ENCODE data around the gene ZNF747.
"Not testable (repeated sequence)": the region's sequence is repeated elsewhere in the genome, so short reads cannot be mapped to it uniquely, and the experiment has no call there.

Gene ZNF747

GRCh38 chr16:30557957-30558788 lies 23.5 kb upstream of the ZNF747 start, which contains the start of gene ZNF764:
TSS of gene ZNF764 (minus strand) at chr16:30558374. CDS start at chr16:30558182, 192 bp downstream.
- peak; percentile 99 for DNase-seq

- DNase-seq, result no peak
Observed at GRCh38 chr16:30557707-30557956, 23.0 kb upstream of the ZNF747 start.

- DNase-seq, result no peak
Observed at GRCh38 chr16:30556125-30556473, 21.4 kb upstream of the ZNF747 start.

GRCh38 chr16:30555315-30556124 lies 20.9 kb upstream of the ZNF747 start:
- DNase-seq, result no peak

- no peak for DNase-seq
Observed at GRCh38 chr16:30554557-30555314, 20.1 kb upstream of the ZNF747 start.

GRCh38 chr16:30553393-30553899 lies 18.8 kb upstream of the ZNF747 start:
- DNase-seq, result no peak

- DNase-seq, result no peak
Observed at GRCh38 chr16:30552956-30553355, 18.3 kb upstream of the ZNF747 start.

GRCh38 chr16:30551781-30552180 lies 17.1 kb upstream of the ZNF747 start:
- no peak for DNase-seq

- no peak for DNase-seq
Observed at GRCh38 chr16:30548416-30549253, 14.0 kb upstream of the ZNF747 start.

GRCh38 chr16:30546115-30546514 lies 11.5 kb upstream of the ZNF747 start:
- DNase-seq, result no peak

GRCh38 chr16:30543067-30543466 lies 8.4 kb upstream of the ZNF747 start:
- no peak for DNase-seq

- peak; percentile 76 for DNase-seq
Observed at GRCh38 chr16:30541502-30542329, 7.1 kb upstream of the ZNF747 start.

GRCh38 chr16:30540916-30541464 lies 6.3 kb upstream of the ZNF747 start:
- not testable (repeated sequence) for DNase-seq

- not testable (repeated sequence) for DNase-seq
Observed at GRCh38 chr16:30539986-30540526, 5.4 kb upstream of the ZNF747 start.

- no peak for DNase-seq
Observed at GRCh38 chr16:30539000-30539964, 4.6 kb upstream of the ZNF747 start.

- DNase-seq, result not testable (repeated sequence)
Observed at GRCh38 chr16:30536391-30537024, 1.9 kb upstream of the ZNF747 start.

GRCh38 chr16:30535777-30536190 lies 1.1 kb upstream of the ZNF747 start:
- DNase-seq, result peak; percentile 72

GRCh38 chr16:30535106-30535776 lies 583 bp upstream of the ZNF747 start:
- DNase-seq, result no peak
